CD4-positive, CD25-positive, alpha-beta regulatory T cell (primary cell): ENCODE measurements around the gene KPNB1. TPM values are rescaled to one million over a fixed set of nuclear protein-coding genes. Genes with fewer than 3 reads are reported as not detected.
A peak's percentile ranks its signal among the peaks of the same experiment; 100 is the strongest.

Experiments
- ATAC-seq, 2 donors: fragments of 150-1000 bp; cut with Tn5 transposase; one replicate each; pipeline ENCODE4 v1.10.0; 2021; ENCODE audit warnings: low read depth in 2 of 2, moderate number of reproducible peaks in 2 of 2, moderate library complexity in 1 of 2
- DNase-seq, 3 donors: peaks; one replicate each; pipeline versions ENCODE4 v3.0.0 to v3.0.0-alpha.2; 2012 to 2022; ENCODE audit warnings: mixed read lengths in 1 of 3
- H3K27ac ChIP-seq: one replicate; pipeline ENCODE4 v1.7.0; 2013; ENCODE audit warnings: mild to moderate bottlenecking, low read length; ENCODE audit not compliant: insufficient read depth, poor library complexity, severe bottlenecking
- H3K27me3 ChIP-seq: one replicate; pipeline ENCODE4 v1.7.0; 2013; ENCODE audit warnings: low read length; ENCODE audit not compliant: control insufficient read depth, insufficient read depth
- H3K36me3 ChIP-seq: one replicate; pipeline ENCODE4 v1.7.0; 2013; ENCODE audit warnings: mild to moderate bottlenecking, low read length, moderate library complexity; ENCODE audit not compliant: control insufficient read depth, insufficient read depth
- H3K4me1 ChIP-seq: 2 replicates; pipeline ENCODE4 v1.7.0; 2013; ENCODE audit warnings: mild to moderate bottlenecking, low read length; ENCODE audit not compliant: insufficient read depth, control insufficient read depth, poor library complexity, severe bottlenecking
- H3K4me3 ChIP-seq: one replicate; pipeline ENCODE4 v1.7.0; 2013; ENCODE audit warnings: low read depth, mild to moderate bottlenecking, low read length, moderate library complexity
- H3K9me3 ChIP-seq, 2 experiments: 1 replicate in 1 of 2; 2 replicates in 1 of 2; pipeline ENCODE4 v1.7.0; 2013; ENCODE audit warnings: low read length in 2 of 2, mild to moderate bottlenecking in 1 of 2, moderate library complexity in 1 of 2; ENCODE audit not compliant: control insufficient read depth in 2 of 2
- H3K27ac Mint-ChIP-seq, 3 donors: one replicate each; pipeline ENCODE4 v1.8.0; 2020 to 2022; ENCODE audit warnings: mild to moderate bottlenecking in 3 of 3, mixed read lengths in 3 of 3, moderate library complexity in 2 of 3
- H3K27me3 Mint-ChIP-seq: one replicate; pipeline ENCODE4 v1.8.0; 2022; ENCODE audit warnings: mild to moderate bottlenecking, mixed read lengths
- H3K36me3 Mint-ChIP-seq: one replicate; pipeline ENCODE4 v1.8.0; 2020; ENCODE audit warnings: mixed read lengths
- H3K4me1 Mint-ChIP-seq, 4 donors: one replicate each; pipeline ENCODE4 v1.8.0; 2020 to 2022; ENCODE audit warnings: mixed read lengths in 4 of 4, mild to moderate bottlenecking in 1 of 4
- H3K4me3 Mint-ChIP-seq, 4 donors: one replicate each; pipeline ENCODE4 v1.8.0; 2020 to 2022; ENCODE audit warnings: mild to moderate bottlenecking in 4 of 4, mixed read lengths in 4 of 4, moderate library complexity in 3 of 4
- H3K9me3 Mint-ChIP-seq, 7 donors: one replicate each; pipeline ENCODE4 v1.8.0; 2020 to 2022; ENCODE audit warnings: mixed read lengths in 7 of 7, mild to moderate bottlenecking in 3 of 7, moderate library complexity in 2 of 7
- polyA plus RNA-seq, 4 donors: library from polyadenylated mRNA; unstranded; fragments of 300-500 nt; fragmentation: Illumina TruSeq; gene quantifications; one replicate each; pipeline ENCODE4 v1.2.3, GENCODE V29; 2021
- total RNA-seq: library from RNA; stranded (reverse); gene quantifications from one replicate; pipeline ENCODE4 v1.2.3, GENCODE V29; 2022

KPNB1 gene
- total RNA-seq (242 TPM), polyA plus RNA-seq (10 to 100 TPM; 20.4 to 27.2 (median 23.3) TPM)

GRCh38 chr17:47649153-47649971 lies at the start of gene KPNB1:
KPNB1 (plus strand) TSS chr17:47649919; CDS start chr17:47650245, 326 bp downstream.
- peaks cover 20% of the 10 kb centered on the region for H3K36me3 ChIP-seq
- peaks cover 47% of the 10 kb centered on the region for H3K4me1 ChIP-seq
- no peaks in the 10 kb centered on the region for H3K9me3 Mint-ChIP-seq
- peak within 1 kb of the TSS; percentile 95 for H3K4me3 ChIP-seq
- peaks cover 14% of the 10 kb centered on the region for H3K36me3 Mint-ChIP-seq
- ATAC-seq (peak; percentile 82 to 86), DNase-seq (peak; percentile 98 to 100 (median 98))
- H3K9me3 ChIP-seq: no peaks in the 10 kb centered on the region
- peaks cover 11% of the 10 kb centered on the region for H3K27me3 Mint-ChIP-seq
- peak within 1 kb of the TSS; percentile 84 for H3K27ac ChIP-seq
- no peaks in the 10 kb centered on the region for H3K27me3 ChIP-seq
- peak within 1 kb of the TSS; percentile 96 to 98 (median 97) for H3K27ac Mint-ChIP-seq
- peak within 1 kb of the TSS; percentile 97 to 100 (median 99) for H3K4me3 Mint-ChIP-seq
- H3K4me1 Mint-ChIP-seq: peaks cover 25 to 63% (median 44%) of the 10 kb centered on the region in 4 donors

- H3K27ac Mint-ChIP-seq: peak overlapping the region; percentile 38 to 64 (median 42)
These were observed 45.7 kb upstream of the KPNB1 start for GRCh38 chr17:47603830-47604597.

GRCh38 chr17:47604598-47604927 lies 45.2 kb upstream of the KPNB1 start:
- H3K9me3 Mint-ChIP-seq: no peaks in the 10 kb centered on the region
- H3K4me3 ChIP-seq: no peak overlapping the region
- peak overlapping the region in 1 of 3 donors; percentile 64 for H3K27ac Mint-ChIP-seq
- no peak for ATAC-seq
- peaks cover 35% of the 10 kb centered on the region for H3K36me3 Mint-ChIP-seq
- DNase-seq: no peak
- peaks cover 0 to 13% (median 3%) of the 10 kb centered on the region in 4 donors for H3K4me1 Mint-ChIP-seq
- H3K9me3 ChIP-seq: no peaks in the 10 kb centered on the region
- H3K27me3 ChIP-seq: no peaks in the 10 kb centered on the region
- H3K4me1 ChIP-seq: no peaks in the 10 kb centered on the region
- no peak overlapping the region for H3K4me3 Mint-ChIP-seq
- H3K36me3 ChIP-seq: peaks cover 70% of the 10 kb centered on the region
- H3K27ac ChIP-seq: no peak overlapping the region
- H3K27me3 Mint-ChIP-seq: no peaks in the 10 kb centered on the region

More at GRCh38 chr17:47603830-47604597, 45.7 kb upstream of the KPNB1 start:
- Mint-ChIP-seq H3K27me3 (no peaks in the 10 kb centered on the region), H3K36me3 (peaks cover 39% of the 10 kb centered on the region), H3K9me3 (no peaks in the 10 kb centered on the region), H3K4me3 (no peak overlapping the region), H3K4me1 (peaks cover 0 to 9% (median 3%) of the 10 kb centered on the region in 4 donors)
- H3K4me3 ChIP-seq: no peak overlapping the region
- no peak for DNase-seq
- H3K9me3 ChIP-seq: no peaks in the 10 kb centered on the region
- no peak for ATAC-seq
- peaks cover 74% of the 10 kb centered on the region for H3K36me3 ChIP-seq
- no peaks in the 10 kb centered on the region for H3K4me1 ChIP-seq
- H3K27ac ChIP-seq: no peak overlapping the region
- H3K27me3 ChIP-seq: no peaks in the 10 kb centered on the region

DNA sequence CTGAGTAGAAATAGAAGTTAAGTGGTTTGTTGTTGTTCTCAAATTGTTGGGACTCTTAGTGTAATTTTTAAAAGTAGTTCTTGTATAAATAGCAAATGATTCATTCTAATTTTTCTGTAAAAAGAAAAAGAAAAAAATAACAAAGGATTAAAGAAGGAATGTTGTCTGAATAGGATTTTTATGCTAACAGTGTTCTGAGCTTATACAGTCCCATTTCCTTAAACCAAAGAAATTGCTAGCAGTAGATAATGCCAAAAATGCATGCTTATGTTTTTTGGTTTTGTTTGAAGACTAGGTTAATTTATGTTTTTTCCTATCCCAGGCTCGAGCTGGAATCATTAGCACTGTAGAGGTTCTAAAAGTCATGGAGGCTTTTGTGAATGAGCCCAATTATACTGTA lies 44.7 kb upstream of the KPNB1 start:
- DNase-seq (no peak), ATAC-seq (no peak)
- Histone ChIP-seq H3K4me1 (no peaks in the 10 kb centered on the region), H3K36me3 (peaks cover 68% of the 10 kb centered on the region), H3K4me3 (no peak overlapping the region), H3K27me3 (no peaks in the 10 kb centered on the region), H3K27ac (no peak overlapping the region), H3K9me3 (no peaks in the 10 kb centered on the region)
- no peak overlapping the region for H3K4me3 Mint-ChIP-seq
- H3K4me1 Mint-ChIP-seq: peaks cover 0 to 17% (median 5%) of the 10 kb centered on the region in 4 donors
- peaks cover 38% of the 10 kb centered on the region for H3K36me3 Mint-ChIP-seq
- H3K9me3 Mint-ChIP-seq: no peaks in the 10 kb centered on the region
- H3K27me3 Mint-ChIP-seq: no peaks in the 10 kb centered on the region
- H3K27ac Mint-ChIP-seq: peak overlapping the region in 1 of 3 donors; percentile 64

- H3K4me1 Mint-ChIP-seq: peaks cover 0 to 17% (median 7%) of the 10 kb centered on the region in 4 donors
- ATAC-seq (no peak), DNase-seq (no peak)
- H3K27me3 Mint-ChIP-seq: no peaks in the 10 kb centered on the region
- no peaks in the 10 kb centered on the region for H3K4me1 ChIP-seq
- H3K27ac ChIP-seq: no peak overlapping the region
- no peaks in the 10 kb centered on the region for H3K9me3 Mint-ChIP-seq
- peak overlapping the region in 2 of 3 donors; percentile 29 to 89 for H3K27ac Mint-ChIP-seq
- no peaks in the 10 kb centered on the region for H3K9me3 ChIP-seq
- H3K4me3 ChIP-seq: no peak overlapping the region
- peaks cover 34% of the 10 kb centered on the region for H3K36me3 Mint-ChIP-seq
- H3K36me3 ChIP-seq: peaks cover 51% of the 10 kb centered on the region
- H3K4me3 Mint-ChIP-seq: no peak overlapping the region
- no peaks in the 10 kb centered on the region for H3K27me3 ChIP-seq
These were observed 42.2 kb upstream of the KPNB1 start for GRCh38 chr17:47607481-47607880.

GRCh38 chr17:47611372-47612350 lies 38.1 kb upstream of the KPNB1 start:
- peaks cover 24% of the 10 kb centered on the region for H3K36me3 Mint-ChIP-seq
- Histone ChIP-seq H3K36me3 (peaks cover 42% of the 10 kb centered on the region), H3K4me1 (no peaks in the 10 kb centered on the region), H3K27ac (no peak overlapping the region), H3K4me3 (no peak overlapping the region), H3K9me3 (no peaks in the 10 kb centered on the region), H3K27me3 (no peaks in the 10 kb centered on the region)
- DNase-seq (no peak), ATAC-seq (no peak)
- no peaks in the 10 kb centered on the region for H3K27me3 Mint-ChIP-seq
- peaks cover 2 to 21% (median 11%) of the 10 kb centered on the region in 4 donors for H3K4me1 Mint-ChIP-seq
- no peaks in the 10 kb centered on the region for H3K9me3 Mint-ChIP-seq
- H3K4me3 Mint-ChIP-seq: no peak overlapping the region
- H3K27ac Mint-ChIP-seq: no peak overlapping the region
